Activated CD8-positive, alpha-beta T cell treated with anti-CD3 and anti-CD28 coated beads for 36 hours (primary cell): Measurements from ENCODE around the gene PKMYT1. TPM values are rescaled to one million over a fixed set of nuclear protein-coding genes. Genes with fewer than 3 reads are reported as not detected.

Source experiments
- ATAC-seq: fragments of 200-7000 bp; cut with Tn5 transposase; one replicate; pipeline ENCODE4 v1.10.0; 2021; ENCODE audit warnings: mild to moderate bottlenecking, moderate library complexity
- CTCF ChIA-PET: fragments of 350-600 bp; sonication (Branson Sonifier 250); formaldehyde crosslinking; loops from one replicate; lab custom pipeline; 2021; ENCODE audit warnings: antibody characterized with exemption; lab: Charles Lee
- POLR2A ChIA-PET: fragments of 350-600 bp; sonication (Branson Sonifier 250); formaldehyde crosslinking; loops from one replicate; lab custom pipeline; 2021; ENCODE audit warnings: antibody characterized with exemption; lab: Charles Lee
- DNase-seq: peaks from one replicate; pipeline ENCODE4 v3.0.0-alpha.2; 2020
- H3K27ac Mint-ChIP-seq: one replicate; pipeline ENCODE4 v1.8.0; 2021; ENCODE audit warnings: mild to moderate bottlenecking, mixed read lengths
- H3K27me3 Mint-ChIP-seq: one replicate; pipeline ENCODE4 v1.8.0; 2021; ENCODE audit warnings: mixed read lengths
- H3K36me3 Mint-ChIP-seq: one replicate; pipeline ENCODE4 v1.8.0; 2021; ENCODE audit warnings: low read depth, mixed read lengths
- H3K4me1 Mint-ChIP-seq: one replicate; pipeline ENCODE4 v1.8.0; 2021; ENCODE audit warnings: low read depth, mixed read lengths
- H3K4me3 Mint-ChIP-seq: one replicate; pipeline ENCODE4 v1.8.0; 2021; ENCODE audit warnings: mild to moderate bottlenecking, moderate library complexity, mixed read lengths
- H3K9me3 Mint-ChIP-seq: one replicate; pipeline ENCODE4 v1.8.0; 2021; ENCODE audit warnings: mixed read lengths
- CTCF ChIP-seq: fragments of 200-600 bp; IDR thresholded peaks from one replicate; pipeline ENCODE4 v1.8.0; 2022; ENCODE audit warnings: antibody characterized with exemption, mild to moderate bottlenecking
- intact Hi-C: fragments of 100-400 bp; cut with micrococcal nuclease; formaldehyde crosslinking; loops from one replicate; pipeline ENCODE4 v1.10.0; 2022
- total RNA-seq, 2 experiments: library from RNA; stranded (reverse); gene quantifications; one replicate each; pipeline ENCODE4 v1.2.3, GENCODE V29; 2021

The PKMYT1 gene
- total RNA-seq, 2 experiments from 2014 or later: 121 to 123 TPM

GRCh38 chr16:2967721-2968161 lies 12.5 kb downstream of the PKMYT1 start:
- intact Hi-C loops: no loop called here
- no peaks in the 10 kb centered on the region for H3K9me3 Mint-ChIP-seq
- H3K4me3 Mint-ChIP-seq: no peak overlapping the region
- peaks cover 27% of the 10 kb centered on the region for H3K27me3 Mint-ChIP-seq
- CTCF ChIA-PET: interaction anchor here (0.6 to 1.2 kb wide), 6 partner anchors 10 to 56 kb away, joined by 3 read pairs; partner anchors contain the start of genes HCFC1R1 and THOC6
- peaks cover 19% of the 10 kb centered on the region for H3K36me3 Mint-ChIP-seq
- DNase-seq: no peak
- TF ChIP-seq CTCF: no peak
- POLR2A ChIA-PET: interaction anchor here (0.9 to 2.0 kb wide), 2 partner anchors 10 to 14 kb away, joined by 4 to 8 read pairs; no protein-coding TSS in a partner anchor
- H3K4me1 Mint-ChIP-seq: peaks cover 31% of the 10 kb centered on the region
- H3K27ac Mint-ChIP-seq: no peak overlapping the region
- no peak for ATAC-seq

- POLR2A ChIA-PET: interaction anchor here (0.9 to 2.0 kb wide), 2 partner anchors 10 to 14 kb away, joined by 4 to 8 read pairs; no protein-coding TSS in a partner anchor
Observed at GRCh38 chr16:2967211-2967631, 13.0 kb downstream of the PKMYT1 start.

GRCh38 chr16:2966808-2967191 lies 13.4 kb downstream of the PKMYT1 start:
- H3K9me3 Mint-ChIP-seq: no peaks in the 10 kb centered on the region
- no peak for TF ChIP-seq CTCF
- H3K36me3 Mint-ChIP-seq: peaks cover 11% of the 10 kb centered on the region
- DNase-seq (no peak), ATAC-seq (no peak)
- no peak overlapping the region for H3K4me3 Mint-ChIP-seq
- H3K27ac Mint-ChIP-seq: no peak overlapping the region
- peaks cover 30% of the 10 kb centered on the region for H3K27me3 Mint-ChIP-seq
- H3K4me1 Mint-ChIP-seq: peaks cover 33% of the 10 kb centered on the region
- ChIA-PET POLR2A (interaction anchor here (2.0 kb wide), 1 partner anchor 11 kb away, joined by 8 read pairs; no protein-coding TSS in a partner anchor), CTCF (interaction anchor here (0.9 to 1.3 kb wide), 3 partner anchors 28 to 61 kb away, joined by 3 to 4 read pairs (median 3); no protein-coding TSS in a partner anchor)
- intact Hi-C loops: no loop called here

More at GRCh38 chr16:2967211-2967631, 13.0 kb downstream of the PKMYT1 start:
- Mint-ChIP-seq H3K27me3 (peaks cover 27% of the 10 kb centered on the region), H3K4me1 (peaks cover 32% of the 10 kb centered on the region), H3K4me3 (no peak overlapping the region), H3K9me3 (no peaks in the 10 kb centered on the region), H3K27ac (no peak overlapping the region), H3K36me3 (peaks cover 15% of the 10 kb centered on the region)
- no peak for TF ChIP-seq CTCF
- ATAC-seq: no peak
- CTCF ChIA-PET: interaction anchor here (0.6 to 1.3 kb wide), 7 partner anchors 10 to 61 kb away, joined by 3 to 4 read pairs (median 3); partner anchors contain the start of genes HCFC1R1 and THOC6
- intact Hi-C loops: no loop called here
- DNase-seq: no peak

DNA sequence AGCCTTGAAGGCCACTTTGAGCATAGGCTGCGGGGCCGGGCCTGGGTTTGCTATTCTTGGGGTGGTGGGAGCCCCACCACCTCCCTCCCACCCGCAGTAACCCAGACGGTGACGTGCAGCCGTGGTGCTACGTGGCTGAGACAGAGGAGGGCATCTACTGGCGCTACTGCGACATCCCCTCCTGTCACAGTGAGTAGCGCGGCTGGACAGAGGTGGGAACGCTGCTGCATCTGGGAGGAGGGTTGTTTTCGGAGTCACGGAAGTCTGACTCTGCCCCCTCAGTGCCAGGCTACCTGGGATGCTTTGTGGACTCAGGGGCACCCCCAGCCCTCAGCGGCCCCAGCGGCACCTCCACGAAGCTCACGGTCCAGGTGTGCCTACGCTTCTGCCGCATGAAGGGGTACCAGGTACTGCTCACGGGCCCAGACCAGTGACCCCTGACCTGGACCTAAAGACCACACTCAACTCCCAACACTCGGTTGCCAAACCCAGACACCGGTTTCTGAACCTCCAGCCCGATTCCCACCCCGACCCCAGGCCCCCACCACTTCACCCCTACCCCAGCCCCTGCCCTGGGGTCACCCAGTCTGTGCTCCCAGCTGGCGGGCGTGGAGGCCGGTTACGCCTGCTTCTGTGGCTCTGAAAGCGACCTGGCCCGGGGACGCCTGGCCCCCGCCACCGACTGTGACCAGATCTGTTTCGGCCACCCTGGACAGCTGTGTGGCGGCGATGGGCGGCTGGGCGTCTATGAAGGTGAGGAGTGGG lies 14.0 kb downstream of the PKMYT1 start:
- ChIA-PET POLR2A (interaction anchor here (1.8 to 2.0 kb wide), 2 partner anchors 11 to 15 kb away, joined by 4 to 8 read pairs; partner anchors contain the start of gene PKMYT1), CTCF (interaction anchor here (0.9 to 1.3 kb wide), 3 partner anchors 28 to 62 kb away, joined by 3 to 4 read pairs (median 3); no protein-coding TSS in a partner anchor)
- no peaks in the 10 kb centered on the region for H3K9me3 Mint-ChIP-seq
- intact Hi-C loops: no loop called here
- ATAC-seq (no peak), DNase-seq (no peak)
- H3K27ac Mint-ChIP-seq: no peak overlapping the region
- peaks cover 32% of the 10 kb centered on the region for H3K27me3 Mint-ChIP-seq
- no peak overlapping the region for H3K4me3 Mint-ChIP-seq
- H3K4me1 Mint-ChIP-seq: peaks cover 35% of the 10 kb centered on the region
- no peak for TF ChIP-seq CTCF
- H3K36me3 Mint-ChIP-seq: peaks cover 7% of the 10 kb centered on the region
